Cortex of kidney (tissue), 1 donor: ENCODE data around the gene EYS.
"Not testable (repeated sequence)": the region's sequence is repeated elsewhere in the genome, so short reads cannot be mapped to it uniquely, and the experiment has no call there.

Experiments
- DNase-seq: peaks from one replicate; lab custom pipeline; 2025; lab: John Stamatoyannopoulos, UW

Gene EYS

DNA sequence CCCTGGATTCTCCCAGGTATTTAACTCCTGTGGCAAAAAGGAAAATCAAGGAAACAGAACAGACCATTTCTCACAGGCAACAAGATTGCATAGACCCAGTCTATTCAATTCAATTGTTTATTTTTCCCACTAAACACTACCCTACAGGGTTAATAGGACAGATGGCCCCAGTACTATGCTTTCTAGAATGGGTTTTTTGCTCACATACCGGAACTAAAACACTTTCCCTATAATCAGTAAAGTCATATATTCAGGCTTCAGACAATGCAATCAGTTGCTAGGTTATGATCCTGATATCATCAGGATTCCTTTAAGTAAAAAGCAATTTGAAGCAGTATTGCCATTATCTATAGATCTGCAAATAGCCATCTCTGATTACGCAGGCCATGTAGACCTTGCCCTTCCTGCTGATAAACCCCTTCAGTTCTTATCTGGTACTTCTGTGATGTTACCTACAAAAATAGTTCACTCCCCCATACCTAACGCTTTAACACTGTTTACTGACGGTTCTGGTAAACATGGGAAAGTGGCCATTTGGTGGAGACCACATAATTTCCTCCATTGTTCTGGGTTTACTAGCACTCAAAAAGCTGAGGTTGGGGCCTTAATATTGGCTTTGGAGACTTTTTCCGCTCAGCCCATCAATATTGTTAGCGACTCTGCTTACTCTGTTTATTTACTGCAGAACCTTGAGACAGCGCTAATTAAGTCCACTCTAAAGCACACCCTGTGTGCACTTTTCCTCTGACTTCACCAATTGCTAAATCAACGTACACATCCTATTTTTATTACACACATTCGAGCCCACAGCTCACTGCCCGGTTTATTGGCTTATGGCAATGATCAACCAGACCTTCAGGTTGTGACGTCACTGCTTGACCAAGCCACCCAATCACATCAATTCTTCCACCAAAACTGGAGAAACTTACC lies 1405.5 kb downstream of the EYS start:
- no peak for DNase-seq

DNA sequence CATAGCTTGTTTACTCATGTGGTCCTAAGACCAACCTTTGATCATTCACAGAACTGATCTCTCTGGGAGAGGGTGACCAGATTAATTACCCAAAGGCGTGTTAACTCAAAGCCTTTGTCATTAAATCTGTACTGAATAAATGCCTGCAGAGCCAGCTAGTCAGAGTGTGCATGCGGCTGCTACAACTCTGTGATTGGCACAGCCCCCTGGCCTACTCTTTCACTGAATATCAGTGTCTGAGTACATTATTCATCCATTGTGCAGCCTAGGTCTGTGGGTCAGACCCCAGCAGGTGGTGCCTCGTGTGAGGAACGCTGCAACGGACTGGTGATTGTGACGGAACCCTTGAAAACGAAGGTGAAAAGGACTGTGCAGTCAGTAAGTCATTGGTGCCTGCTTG lies 1407.8 kb downstream of the EYS start:
- DNase-seq: no peak

DNA sequence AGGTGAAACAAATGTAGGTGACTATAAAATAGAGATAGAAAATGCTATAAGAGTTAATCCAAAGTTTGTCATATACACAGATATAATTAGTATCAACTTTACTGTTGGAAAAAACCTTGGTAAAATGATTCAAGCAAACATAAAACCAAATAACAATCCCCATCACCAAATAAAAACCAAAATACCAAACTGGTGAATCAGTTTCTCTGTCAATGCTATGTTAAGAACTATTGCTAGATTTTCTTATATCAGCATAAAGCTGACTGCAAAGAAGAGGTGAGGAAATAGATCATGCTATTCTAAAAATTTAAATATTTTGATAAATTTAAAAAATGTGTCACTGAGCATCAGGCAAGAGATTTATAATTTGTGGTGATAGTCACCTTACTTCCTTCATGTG lies 1413.0 kb downstream of the EYS start:
- no peak for DNase-seq

DNA sequence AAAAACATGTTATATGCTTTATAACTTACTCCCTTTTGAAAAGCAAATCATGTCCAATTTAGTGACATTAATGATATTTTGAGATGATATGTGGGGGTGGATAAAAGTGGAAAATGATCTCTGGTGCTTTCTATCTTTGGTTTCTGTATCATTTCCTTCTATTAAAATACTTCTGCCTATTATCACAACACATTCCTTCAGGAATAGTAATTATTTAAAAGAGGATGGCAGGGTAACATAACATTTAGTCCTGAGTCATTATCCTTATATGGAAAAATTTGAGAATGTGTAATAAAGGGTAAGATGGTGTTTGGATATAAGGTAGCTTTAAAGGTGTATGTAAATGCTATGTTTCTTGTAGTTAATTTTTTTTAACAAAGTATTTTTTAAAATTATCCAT lies 1413.7 kb downstream of the EYS start:
- DNase-seq: no peak

DNA sequence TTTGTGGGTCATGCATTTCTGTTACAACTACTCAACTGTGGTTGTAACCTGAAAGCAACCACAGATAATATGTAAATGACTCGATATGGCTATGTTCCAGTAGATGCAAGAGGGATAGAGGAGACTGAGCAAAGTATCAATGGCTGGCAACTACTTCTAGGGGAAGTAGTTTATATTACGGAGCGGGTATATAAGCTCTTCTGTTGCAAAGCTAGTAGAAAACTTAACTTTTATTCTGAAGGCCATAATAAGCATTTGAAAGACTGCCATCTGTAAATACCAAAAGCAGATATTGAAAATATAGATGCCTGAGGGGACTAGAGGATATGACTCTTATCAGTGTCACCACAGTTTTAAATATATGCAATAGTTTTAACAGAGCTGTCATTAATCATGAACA lies 1416.2 kb downstream of the EYS start:
- DNase-seq: no peak

DNA sequence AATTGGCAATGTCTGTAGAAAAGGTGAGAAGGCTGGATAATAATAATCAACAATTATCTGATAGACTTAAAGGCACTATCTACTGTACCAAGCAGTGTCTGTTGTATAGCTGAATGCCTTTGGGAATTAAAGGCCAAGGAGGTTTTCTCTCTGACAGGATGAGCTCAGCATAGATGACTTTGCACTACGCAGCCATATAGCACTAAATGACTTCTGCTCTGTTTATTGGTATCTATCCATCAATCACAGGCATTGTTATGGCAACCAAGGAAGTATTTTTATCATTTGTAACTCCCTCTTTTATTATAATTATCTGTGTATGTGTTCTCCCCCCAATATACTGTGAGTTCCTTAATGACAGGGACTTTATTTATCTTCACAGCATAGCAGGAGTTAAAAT lies 1417.1 kb downstream of the EYS start:
- no peak for DNase-seq

DNA sequence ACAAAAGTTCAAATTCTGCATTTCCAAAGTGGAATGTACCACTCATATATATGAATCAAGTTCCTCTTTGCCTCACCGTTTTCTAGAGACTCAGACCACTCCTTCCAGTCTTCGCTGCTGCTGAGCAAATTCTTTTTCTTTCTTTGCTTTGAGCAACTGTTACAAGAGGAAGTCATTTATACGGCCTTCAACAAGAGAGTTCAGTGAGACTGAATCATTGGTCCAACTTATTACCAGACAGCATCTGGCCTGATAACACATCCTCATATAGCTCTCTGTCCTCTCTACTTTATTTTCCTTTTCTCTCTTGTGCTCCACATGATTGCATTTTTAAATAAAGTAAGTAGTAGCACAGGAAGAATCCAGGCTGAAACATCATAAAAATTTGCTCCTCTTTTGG lies 1418.7 kb downstream of the EYS start:
- no peak for DNase-seq

DNA sequence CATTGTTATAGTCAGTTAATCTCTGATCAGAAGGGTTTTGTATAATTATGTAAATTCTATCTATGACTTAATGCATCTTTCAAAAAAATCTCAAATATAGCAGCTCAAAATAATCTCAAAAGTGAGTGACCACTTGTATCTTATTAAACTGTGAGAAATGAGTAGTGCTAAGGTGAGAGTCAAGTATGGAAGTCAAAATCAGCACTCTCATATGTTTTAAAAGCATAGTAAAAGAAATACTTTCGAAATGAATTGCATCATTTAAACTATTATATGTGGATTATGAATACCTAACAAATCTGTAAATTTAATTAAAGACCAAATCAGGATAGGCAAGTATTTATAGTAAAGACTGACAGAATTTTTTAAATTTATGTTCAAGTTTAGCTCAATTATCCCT lies 1425.9 kb downstream of the EYS start:
- no peak for DNase-seq

DNA sequence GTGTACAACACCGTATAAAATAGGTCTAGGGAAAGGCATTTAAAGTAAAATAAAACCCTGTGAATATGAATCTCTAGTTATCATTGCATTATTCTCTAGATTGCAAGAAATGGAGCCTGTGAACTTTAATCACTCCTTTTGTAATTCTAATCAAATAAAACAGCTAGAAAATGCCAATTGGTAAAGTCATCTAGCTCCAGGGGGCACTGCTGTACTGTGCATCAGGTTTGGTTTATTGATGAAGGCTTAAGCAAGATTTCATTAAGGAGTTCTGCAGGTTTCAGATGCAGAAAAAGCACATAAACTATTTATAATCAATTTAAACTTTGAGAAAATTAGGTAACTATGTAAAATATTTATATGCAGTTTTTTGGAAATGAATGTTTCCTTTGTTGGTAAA lies 1426.5 kb downstream of the EYS start:
- no peak for DNase-seq

DNA sequence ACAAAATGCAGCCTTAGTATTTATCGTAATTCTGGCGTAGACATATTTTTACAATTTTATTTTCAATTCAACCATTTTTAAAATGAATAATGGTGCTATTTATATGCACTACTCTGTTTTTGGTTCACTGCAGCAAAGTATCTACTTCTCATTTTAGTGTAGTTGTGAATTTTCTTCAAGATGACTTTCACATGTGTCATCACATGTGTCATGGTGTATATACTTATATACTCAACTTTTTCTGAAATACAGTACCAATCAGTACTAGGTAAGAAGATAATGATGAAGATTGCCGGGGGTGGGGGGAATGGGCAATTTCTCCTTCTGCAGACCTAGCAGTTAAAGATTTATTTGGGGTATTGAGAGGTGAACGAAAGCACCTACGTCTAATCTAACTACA lies 1436.9 kb downstream of the EYS start:
- DNase-seq: no peak

DNA sequence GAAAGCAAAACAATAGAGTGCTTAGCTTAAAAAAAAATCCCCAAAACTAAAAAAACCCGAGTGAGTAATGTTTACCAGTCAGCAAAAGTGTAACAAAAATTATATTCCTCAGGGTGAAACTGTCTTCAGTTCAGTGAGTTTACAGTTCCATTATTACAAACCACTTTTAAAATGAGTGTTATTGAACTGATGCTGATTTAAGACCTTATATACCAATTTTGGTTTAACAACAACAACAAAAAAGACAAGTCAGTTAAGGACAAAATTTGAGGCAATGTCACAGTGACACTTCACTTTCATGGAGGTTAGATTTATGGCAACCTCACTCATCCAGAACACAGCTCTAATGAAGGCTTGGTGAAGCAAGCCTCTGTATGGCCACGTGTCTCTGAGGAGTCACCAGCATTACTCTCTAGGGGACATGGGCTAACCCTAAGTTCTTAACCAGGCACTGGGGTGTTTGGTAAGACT lies 1440.6 kb downstream of the EYS start:
- no peak for DNase-seq

DNA sequence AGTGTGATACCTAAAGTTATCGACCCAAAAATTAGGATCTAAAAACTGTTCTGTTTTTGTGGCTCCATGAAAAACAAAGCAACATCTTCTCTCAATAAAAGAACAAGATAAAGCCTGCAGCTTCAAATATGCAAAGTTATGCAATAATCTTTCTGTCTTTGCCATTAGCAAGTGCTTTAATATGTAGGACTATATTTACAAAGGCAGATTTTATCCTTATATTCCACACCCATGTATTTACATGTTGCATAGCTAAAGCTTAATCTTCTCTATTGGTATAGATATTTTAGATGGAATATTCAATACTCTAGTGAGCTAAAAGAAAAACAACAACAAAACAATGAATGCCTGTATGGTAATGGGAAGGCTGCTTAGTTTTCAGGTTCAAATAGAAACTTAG lies 1443.2 kb downstream of the EYS start:
- DNase-seq: no peak

DNA sequence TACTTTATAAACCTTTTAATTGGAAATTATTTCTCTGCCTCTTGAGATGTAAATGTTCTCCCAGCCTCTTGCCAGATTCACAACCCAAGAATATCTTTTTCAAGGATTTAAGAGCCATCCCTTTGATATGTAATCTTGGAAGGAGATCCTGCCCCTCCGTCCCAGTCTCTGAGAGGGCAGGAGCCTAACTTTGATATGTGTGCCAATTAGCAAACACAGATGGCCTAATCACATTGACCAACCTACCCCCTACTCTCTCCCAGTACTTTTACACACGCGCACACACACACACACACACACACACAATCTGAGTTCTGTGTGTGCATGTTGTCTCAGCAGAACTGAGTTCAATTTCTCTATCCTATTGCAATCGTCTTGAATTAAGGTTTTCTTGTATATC lies 1447.7 kb downstream of the EYS start:
- no peak for DNase-seq

DNA sequence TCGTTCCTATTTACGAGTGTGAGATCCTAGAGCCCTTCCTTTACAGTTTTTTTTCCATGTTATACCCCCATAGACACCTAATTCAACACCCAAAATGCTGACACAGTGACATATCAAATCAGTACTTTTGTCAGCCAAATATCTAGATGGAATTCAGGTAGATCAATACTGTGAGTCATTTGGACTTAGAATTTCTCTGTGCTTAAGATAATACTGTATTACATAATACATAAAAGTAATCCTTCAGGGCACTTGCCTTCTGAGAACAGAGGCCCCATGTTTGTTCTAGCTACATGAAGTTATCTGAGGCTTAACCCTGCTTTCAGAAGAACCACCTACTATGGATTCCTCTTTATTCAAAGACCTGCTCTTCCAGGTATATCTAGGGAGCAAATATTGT lies 1448.3 kb downstream of the EYS start:
- DNase-seq: no peak

DNA sequence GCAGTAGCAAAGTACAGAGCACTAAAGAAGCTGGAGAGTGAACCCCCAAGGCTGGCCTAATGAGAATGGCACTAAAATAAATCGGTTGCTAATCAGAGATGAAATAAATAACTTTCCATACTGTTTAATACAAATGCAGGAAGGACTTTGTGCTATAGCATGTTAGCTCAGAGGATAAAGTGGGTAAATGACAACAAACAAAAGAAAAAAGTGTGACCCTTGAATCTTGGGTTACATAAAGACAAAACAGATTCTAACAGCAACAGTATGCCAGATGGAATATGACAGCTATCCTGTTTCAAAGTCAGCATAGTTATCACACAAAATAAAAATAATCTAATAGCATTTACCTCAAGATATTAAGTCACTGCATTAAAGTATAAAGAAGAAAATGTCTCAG lies 1448.7 kb downstream of the EYS start:
- DNase-seq: no peak

DNA sequence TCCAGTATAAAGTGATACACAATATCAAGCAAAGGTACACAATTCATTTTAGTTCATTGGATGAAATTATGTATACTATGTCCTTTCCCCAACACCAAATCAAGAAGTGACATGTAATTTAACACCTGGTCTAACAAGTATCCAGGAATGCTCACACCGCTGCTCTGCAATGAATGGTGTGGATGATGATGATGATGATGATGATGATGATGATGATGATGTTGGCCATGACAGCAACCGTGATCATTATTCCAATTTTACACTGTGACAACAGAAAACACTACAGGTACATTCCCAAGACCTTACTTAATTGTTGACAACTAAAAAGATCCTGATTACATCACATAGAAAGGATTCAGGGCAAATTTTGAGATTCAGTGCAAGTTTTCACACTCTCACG lies 1449.4 kb downstream of the EYS start:
- DNase-seq: no peak

DNA sequence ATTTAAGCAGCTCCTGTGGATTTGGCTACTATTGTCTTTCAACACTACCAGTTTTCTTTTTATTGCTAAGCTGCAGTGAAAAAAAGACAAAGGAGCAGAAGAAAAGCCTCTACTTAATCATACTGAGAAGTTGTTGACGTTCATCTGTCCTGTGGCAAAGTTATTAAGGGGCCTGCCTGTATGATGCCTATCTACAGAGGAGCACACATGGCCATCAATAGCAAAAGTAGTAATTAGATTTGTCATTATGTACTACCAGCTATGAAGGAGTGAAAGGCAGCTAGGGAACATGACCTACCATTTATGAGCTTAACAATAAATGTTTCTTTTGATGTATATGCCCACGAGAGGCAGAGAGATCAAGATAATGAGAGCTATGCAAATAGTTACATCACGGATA lies 1450.5 kb downstream of the EYS start:
- DNase-seq: no peak

DNA sequence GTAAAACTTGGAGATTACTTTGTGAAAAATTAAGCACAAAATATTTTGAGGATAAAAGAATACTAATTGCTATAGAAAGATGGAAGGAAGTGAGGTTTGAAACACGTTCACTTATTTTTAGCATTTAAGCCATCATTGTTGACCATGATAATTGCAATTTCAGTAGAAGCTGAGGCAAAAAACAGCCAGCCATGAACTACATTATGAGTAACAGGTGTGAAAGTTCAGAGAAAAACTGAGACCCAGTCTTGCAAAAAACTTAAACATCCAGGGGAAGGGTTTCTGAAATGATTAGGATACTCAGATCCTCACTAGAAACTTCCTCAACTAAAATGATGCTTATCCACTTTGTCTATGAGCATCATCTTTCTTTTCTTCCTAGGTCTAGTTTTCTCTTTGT lies 1452.0 kb downstream of the EYS start:
- no peak for DNase-seq

DNA sequence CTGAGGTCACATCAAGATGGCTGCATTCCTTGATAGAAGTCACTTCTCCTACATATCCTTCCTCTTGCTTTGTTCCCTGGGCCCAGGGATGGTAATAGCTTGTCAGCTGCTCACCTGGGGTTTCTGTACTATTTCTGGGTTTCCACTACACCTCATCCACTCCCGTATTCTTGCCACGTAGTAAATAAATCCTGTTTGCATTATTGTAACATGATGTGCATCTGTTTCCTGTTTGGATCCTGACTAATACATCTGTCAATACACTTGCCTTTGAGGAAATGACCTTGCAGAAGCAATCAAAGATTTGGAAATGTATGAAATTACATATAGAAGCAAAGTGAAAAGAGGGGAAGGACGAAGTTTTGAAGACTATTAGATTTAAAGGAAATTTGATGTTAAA lies 1452.5 kb downstream of the EYS start:
- no peak for DNase-seq

DNA sequence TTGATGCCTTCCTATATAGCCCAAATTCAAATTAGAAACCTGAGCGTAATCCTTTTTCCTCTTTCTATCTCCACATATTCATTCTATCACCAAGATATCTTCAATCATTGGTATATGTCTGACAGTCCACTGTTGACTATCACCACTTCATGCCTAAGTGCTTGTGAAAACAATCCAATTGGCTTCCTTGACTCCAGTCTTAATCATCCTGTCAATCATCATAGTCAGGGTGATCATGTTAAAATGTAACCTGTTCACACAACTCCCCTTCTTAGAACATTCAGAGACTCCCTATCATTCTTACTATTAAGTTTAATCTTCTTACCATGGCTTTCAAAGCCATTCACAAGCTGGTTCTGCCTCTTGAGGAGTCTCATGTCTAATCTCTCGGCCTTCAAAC lies 1454.8 kb downstream of the EYS start:
- no peak for DNase-seq

DNA sequence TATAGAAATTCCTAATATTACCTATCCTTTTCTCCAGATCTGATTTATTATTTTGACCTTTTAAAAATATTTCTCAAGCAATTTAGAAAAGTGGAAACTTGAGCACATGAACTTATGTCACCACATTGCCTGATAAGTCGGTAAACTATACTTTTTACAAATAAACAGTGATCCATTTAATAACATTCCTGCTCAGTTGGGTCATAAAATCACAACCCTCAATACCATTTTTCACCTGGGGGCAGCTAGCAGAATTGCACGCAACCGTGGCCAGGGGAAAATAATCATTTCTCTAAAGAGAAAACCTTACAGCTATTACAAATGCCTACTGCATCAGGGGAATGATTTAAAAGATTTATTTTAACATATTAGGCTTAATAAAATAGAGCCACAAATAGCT lies 1456.9 kb downstream of the EYS start:
- no peak for DNase-seq

DNA sequence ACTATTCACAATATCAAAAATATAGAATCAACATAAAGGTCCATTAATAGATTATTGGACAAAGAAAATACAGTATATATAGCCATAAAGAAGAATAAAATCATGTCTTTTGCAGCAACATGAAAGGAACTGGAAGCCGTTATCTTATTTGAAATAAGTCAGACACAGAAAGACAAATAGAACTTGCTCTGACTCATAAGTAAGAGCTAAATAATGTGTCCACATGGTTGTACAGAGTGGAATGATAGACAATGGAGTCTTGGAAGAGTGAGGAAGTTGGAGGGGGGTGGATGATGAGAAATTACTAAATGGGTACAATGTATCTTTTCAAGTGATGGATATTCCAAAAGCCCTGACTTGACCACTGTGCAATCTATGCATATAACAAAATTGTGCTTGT lies 1457.9 kb downstream of the EYS start:
- no peak for DNase-seq

DNA sequence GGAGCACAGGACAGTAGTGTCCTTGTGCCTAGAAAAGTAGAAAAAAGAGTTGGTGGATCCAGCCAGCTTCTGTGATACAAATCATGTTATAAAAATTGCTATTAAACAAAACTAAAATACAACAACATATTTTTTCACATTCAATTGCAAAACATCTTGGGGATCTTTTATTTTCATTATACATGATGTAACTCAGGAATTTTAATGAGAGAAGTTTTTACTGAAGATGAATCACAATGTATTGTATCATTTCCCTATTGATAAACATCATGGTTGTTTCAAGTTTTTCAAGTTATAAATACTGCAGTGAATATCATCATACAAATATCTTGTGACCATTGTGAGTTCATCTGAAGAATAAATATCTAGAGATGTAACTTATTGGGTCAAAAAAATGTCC lies 1463.4 kb downstream of the EYS start:
- DNase-seq: no peak

DNA sequence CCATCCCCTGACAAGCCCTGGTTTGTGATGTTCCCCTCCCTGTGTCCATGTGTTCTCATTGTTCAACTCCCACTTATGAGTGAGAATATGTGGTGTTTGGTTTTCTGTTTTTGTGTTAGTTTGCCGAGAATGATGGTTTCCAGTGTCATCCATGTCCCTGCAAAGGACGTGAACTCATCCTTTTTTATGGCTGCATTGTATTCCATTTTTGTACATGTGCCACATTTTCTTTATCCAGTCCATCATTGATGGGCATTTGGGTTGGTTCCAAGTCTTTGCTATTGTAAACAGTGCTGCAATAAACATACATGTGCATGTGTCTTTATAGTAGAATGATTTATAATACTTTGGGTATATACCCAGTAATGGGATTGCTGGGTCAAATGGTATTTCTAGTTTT lies 1468.1 kb downstream of the EYS start:
- DNase-seq: not testable (repeated sequence)
